Stimulated activated CD8-positive, alpha-beta memory T cell treated with anti-CD3 and anti-CD28 coated beads, Interleukin-2, amount 100 ng/mL, for 1 hour (primary cell): Measurements from ENCODE around the gene NFIC.
"Not testable (repeated sequence)": the region's sequence is repeated elsewhere in the genome, so short reads cannot be mapped to it uniquely, and the experiment has no call there.

ENCODE experiments used
- DNase-seq, 2 donors: peaks; one replicate each; pipeline ENCODE4 v3.0.0-alpha.2; 2020; ENCODE audit warnings: low read depth in 2 of 2

Gene NFIC

GRCh38 chr19:3336680-3337523, 29.5 kb upstream of the NFIC start:
- DNase-seq: no peak

GRCh38 chr19:3338541-3339181, 27.7 kb upstream of the NFIC start:
- DNase-seq: no peak

DNA sequence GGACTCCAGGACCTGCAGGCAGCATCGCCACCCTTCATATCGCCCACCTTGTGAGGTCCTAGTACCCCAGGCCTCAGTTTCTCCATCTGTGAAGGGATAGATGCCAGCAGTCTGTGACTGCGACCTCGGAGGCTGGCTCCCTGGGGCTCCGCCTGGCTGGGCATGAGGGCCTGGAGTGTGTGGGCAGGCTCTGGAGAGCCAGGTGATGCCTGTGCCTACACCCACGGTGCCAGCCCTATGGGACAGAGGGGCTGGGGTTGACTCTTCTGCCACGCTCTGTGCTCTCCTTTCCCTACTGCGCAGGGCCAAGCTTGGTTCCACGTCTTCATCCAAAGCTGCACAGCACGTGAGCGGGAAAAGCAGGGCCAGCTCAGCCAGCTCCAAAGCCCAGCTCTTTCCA, 26.0 kb upstream of the NFIC start:
- no peak for DNase-seq

DNA sequence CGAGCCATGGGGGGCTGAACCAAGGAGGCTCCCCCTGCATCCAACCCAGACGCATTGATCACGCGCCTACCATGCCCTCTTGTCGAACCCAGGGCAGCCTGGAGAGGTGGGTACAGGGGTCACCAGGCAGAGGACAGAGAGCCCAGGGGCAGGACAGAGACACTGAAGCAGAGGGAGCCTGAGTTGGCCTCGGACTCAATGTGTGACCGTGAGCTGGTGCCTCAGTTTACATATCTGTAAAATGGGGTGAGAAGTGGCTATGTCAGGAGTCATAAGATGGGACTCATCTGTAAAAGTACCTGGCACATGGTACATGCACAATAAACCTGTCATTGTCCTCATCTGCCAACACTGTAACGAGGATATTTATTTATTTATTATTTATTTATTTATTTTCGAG, 24.1 kb upstream of the NFIC start:
- no peak for DNase-seq

DNA sequence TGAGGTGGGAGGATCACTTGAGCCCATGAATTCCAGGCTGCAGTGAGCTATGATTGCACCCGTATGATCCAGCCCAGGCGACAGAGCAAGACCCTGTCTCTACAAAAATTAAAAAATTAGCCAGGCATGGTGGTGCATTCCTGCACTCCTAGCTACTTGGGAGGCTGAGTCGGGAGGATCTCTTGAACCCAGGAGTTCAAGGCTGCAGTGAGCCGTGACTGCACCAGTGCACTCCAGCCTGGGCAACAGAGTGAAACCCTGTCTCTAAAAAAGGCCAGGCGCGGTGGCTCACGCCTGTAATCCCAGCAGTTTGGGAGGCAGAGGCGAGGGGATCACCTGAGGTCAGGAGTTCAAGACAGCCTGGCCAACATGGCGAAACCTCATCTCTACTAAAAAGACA, 23.4 kb upstream of the NFIC start:
- not testable (repeated sequence) for DNase-seq

GRCh38 chr19:3343619-3344502, 22.5 kb upstream of the NFIC start:
- DNase-seq: no peak

- no peak for DNase-seq
These were observed 21.5 kb upstream of the NFIC start for GRCh38 chr19:3344608-3345598.

- no peak for DNase-seq
These were observed 20.4 kb upstream of the NFIC start for GRCh38 chr19:3345850-3346460.

DNA sequence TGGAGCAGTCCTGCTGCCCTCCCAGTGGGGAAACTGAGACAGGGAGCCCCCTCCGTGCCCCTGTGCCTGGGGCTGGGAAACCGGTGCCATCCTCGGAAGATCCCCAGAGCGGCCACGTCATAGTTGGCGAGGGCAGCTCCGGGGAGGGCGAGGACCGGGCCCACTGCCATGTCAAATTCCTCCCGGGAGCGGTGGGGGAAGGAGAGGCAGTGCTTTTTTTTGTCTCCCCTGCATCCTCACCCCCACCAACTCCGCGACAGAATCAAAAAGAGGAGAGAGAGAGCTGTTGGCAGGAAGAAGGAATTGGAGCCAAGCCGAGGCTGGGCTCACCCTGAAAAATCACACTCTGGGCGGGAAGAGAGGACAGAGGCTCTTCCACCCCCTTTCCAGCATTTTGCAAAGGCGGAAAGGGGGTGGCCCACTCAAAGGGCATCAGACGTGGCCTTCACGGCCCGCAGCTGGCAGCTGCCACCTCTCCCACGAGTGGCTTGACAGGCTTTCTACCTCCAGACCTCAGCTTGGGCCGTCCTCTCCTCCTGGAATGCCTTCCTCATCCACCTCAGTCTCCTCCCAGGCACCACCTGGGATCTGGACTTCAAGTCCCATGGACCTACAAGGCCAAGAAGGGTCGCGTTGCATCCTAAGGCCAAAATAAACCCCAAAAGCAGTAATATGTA, 19.6 kb upstream of the NFIC start:
- no peak for DNase-seq

- DNase-seq: no peak
These were observed 18.3 kb upstream of the NFIC start for GRCh38 chr19:3348042-3348441.

GRCh38 chr19:3348469-3348868, 17.9 kb upstream of the NFIC start:
- not testable (repeated sequence) for DNase-seq

DNA sequence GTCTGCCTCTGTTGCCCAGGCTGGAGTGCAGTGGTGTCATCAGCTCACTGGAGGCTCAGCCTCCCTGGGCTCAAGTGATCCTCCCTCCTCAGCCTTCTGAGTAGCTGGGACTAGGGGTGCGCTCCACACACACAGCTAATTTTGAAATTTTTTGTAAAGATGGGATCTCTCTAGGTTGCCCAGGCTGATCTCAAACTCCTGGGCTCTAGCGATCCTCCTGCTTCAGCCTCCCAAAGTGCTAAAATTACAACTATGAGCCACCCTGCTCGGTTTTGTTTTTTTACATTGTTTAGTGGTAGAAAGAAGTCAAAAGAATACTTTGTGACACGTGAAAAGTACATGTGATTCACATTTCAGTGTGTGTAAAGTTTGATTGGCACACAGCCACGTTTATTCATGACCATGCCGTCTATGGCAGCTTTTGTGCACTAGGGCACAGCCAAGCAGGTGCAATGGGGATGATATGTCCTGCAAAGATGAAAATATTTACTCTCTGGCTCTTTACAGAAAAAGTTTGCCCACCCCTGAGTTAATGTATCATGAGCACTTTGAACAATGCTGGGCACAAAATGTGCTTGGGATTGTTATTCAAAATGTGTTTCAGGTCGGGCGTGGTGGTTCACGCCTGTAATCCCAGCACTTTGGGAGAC, 16.2 kb upstream of the NFIC start:
- no peak for DNase-seq

DNA sequence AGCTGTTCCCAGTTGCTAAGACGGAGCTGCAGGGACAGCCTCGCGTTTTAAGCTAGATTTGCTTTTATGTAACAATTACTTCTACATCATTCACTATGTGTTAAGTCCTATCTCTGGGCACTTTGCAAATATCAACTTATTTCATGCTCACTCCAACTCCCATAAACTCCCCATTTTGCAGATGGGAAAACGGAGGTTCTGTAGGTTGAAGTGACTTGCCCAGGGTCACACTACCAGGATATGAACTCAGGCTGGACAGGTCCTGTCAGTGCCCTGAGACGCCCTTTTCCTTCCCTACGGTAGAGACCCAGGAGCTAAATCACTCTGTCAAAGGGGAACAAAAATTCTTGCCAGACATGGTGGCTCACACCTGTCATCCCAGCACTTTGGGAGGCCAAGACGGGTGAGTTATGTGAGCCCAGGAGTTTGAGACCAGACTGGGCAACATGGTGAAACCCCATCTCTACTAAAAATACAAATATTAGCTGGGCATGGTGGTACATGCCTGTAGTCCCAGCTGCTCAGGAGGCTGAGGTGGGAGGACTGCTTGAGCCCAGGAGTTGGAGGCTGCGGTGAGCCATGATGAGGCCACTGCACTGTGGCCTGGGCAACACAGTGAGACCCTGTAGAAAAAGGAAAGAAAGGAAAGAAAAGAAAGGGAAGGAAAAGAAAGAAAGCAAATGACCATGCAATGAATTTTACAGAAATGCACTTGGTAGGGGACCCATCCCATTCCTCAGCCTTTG, 14.5 kb upstream of the NFIC start:
- no peak for DNase-seq

- no peak for DNase-seq
These were observed 12.9 kb upstream of the NFIC start for GRCh38 chr19:3353493-3353892.

GRCh38 chr19:3356805-3357204, 9.6 kb upstream of the NFIC start:
- DNase-seq: no peak

DNA sequence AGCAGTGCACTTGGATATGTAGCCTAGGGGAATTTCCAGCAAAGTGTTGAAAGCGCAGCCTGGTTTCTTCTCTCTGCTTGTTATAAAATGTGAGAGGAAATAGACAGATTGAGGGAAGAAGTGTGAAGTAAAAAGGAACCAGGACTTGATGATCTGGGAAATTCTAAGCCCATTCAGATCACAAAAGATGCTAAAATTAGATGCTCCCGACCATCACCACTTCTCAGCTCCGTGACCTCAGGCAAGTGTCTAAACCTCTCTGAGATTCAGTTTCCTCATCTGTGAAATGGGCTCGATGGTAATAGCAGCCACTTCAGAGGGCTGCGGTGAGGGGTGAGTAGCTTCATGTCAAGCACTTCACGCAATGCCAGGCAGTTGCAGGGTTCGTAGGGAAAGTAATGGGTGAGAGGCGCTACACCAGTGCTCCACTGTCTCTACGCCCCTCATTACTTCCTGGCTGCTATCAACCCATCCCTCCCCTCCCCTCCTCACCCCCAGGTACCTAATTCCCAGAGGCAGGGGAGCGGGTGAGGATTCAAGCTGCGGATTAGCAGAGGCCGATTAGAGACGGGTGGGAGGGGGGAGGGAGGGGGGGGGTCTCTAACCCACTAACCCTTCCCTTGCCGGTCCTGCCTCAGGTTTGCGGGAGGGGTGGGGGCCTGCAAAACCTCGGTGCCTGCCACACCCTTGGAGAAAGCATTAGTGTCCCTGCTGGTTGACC, 9.0 kb upstream of the NFIC start:
- no peak for DNase-seq

DNA sequence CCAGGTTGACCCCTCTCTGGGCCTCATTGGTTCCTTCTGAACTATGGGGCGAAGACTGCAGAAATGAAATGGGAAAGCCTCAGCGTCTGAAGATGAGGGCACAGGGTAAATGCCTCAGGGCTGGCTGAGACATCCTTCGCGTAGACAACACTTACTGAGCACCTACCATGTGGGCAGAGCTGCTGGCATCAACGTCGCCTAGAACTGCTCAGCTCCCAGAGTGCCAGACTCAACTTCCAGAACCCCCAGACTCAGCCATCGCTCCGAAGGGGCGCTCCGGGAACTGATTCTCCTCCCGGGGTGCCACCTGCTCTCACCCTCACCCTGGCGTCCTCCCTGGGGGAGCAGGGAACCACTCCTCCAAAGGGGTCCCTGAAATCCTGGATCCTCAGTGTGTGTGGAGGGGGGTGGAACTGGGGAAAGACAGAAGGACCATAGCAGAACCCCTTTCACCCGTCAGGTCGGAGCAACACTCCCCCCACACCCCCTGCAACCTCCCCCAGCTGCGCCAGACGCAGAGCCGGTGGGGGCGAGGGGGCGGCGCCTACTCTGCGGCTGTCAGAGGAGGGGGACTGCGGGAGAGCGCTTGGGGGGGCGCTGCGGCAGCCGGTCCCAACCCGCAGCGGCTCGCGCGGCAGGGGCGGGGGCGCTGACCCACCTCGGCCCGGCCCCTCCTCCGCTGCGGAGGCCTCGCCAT, 8.2 kb upstream of the NFIC start:
- no peak for DNase-seq

DNA sequence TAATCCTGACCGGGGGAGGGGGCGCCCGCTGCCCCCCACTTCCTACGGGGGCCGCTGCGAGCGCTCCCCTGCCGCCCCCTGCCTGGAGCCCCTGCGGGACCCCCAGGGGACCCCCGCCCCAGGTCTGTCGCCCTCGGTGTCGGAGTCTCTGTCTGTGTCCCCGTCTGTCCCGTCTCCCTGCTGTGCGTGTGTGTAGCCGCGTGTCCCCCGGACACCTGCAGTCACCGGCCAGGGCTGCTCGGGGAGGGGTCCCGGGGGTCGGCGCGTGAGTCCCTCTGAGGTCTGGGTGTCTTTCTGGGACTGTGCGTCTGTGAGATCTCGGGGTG, 7.7 kb upstream of the NFIC start:
- DNase-seq: no peak
